Activated T-cell treated with anti-CD3 and anti-CD28 coated beads, Interleukin-2, amount 50 U/mL, for 48 hours (primary cell): Measurements from ENCODE around the gene ZNF879.
A peak's percentile ranks its signal among the peaks of the same experiment; 100 is the strongest.

ENCODE experiments used
- DNase-seq, 2 experiments: peaks; one replicate each; pipeline ENCODE4 v3.0.0-alpha.2; 2020

Gene ZNF879

GRCh38 chr5:179008667-179009066, 14.9 kb upstream of the ZNF879 start:
- DNase-seq: no peak

GRCh38 chr5:179033004-179033580, 9.5 kb downstream of the ZNF879 start:
- DNase-seq: no peak

GRCh38 chr5:179044765-179045164, 21.2 kb downstream of the ZNF879 start:
- no peak for DNase-seq

GRCh38 chr5:179051784-179052183, 28.2 kb downstream of the ZNF879 start:
- DNase-seq: no peak

- DNase-seq: no peak
Observed at GRCh38 chr5:179054036-179054785, 30.6 kb downstream of the ZNF879 start.

GRCh38 chr5:179054876-179055275, 31.3 kb downstream of the ZNF879 start:
- DNase-seq: no peak

GRCh38 chr5:179055436-179055835, 31.8 kb downstream of the ZNF879 start:
- no peak for DNase-seq

GRCh38 chr5:179055841-179056240, 32.2 kb downstream of the ZNF879 start:
- DNase-seq: no peak

GRCh38 chr5:179060116-179061008, 36.8 kb downstream of the ZNF879 start, which contains the start of gene ZNF354C:
Gene ZNF354C, plus strand, starts transcription at chr5:179060373. Its CDS starts 1,696 bp downstream, at chr5:179062069.
- DNase-seq: peak; percentile 88 to 90

- no peak for DNase-seq
Observed at GRCh38 chr5:179061025-179061424, 37.4 kb downstream of the ZNF879 start.

- no peak for DNase-seq
Observed at GRCh38 chr5:179065703-179066102, 42.1 kb downstream of the ZNF879 start.

GRCh38 chr5:179079165-179079987, 55.8 kb downstream of the ZNF879 start:
- DNase-seq: no peak

- DNase-seq: no peak
Observed at GRCh38 chr5:179080724-179081123, 57.1 kb downstream of the ZNF879 start.
